NCI-H1694 treated with DMSO at 0.1 percent for 48 hours (cell line): ENCODE measurements around the gene APCDD1L.

Experiments
- DNase-seq: peaks from one replicate; lab custom pipeline; 2025; lab: John Stamatoyannopoulos, UW

Gene APCDD1L

GRCh38 chr20:58515233-58516212 lies at the start of gene APCDD1L:
APCDD1L (minus strand) TSS chr20:58515399; CDS start chr20:58514707, 692 bp downstream.
- DNase-seq = no peak

GRCh38 chr20:58559368-58559729 lies 44.1 kb upstream of the APCDD1L start:
- DNase-seq = no peak

GRCh38 chr20:58558486-58559367 lies 43.5 kb upstream of the APCDD1L start:
- no peak for DNase-seq

- DNase-seq = no peak
These were observed 42.6 kb upstream of the APCDD1L start for GRCh38 chr20:58557733-58558342.

- DNase-seq = no peak
These were observed 41.8 kb upstream of the APCDD1L start for GRCh38 chr20:58556961-58557360.

GRCh38 chr20:58555078-58555765 lies 40.0 kb upstream of the APCDD1L start:
- no peak for DNase-seq

- DNase-seq = no peak
These were observed 39.3 kb upstream of the APCDD1L start for GRCh38 chr20:58554541-58554940.

- DNase-seq = no peak
These were observed 38.6 kb upstream of the APCDD1L start for GRCh38 chr20:58553841-58554240.

GRCh38 chr20:58553166-58553696 lies 38.0 kb upstream of the APCDD1L start:
- no peak for DNase-seq

GRCh38 chr20:58552366-58552934 lies 37.3 kb upstream of the APCDD1L start:
- DNase-seq = no peak

- DNase-seq = no peak
These were observed 36.4 kb upstream of the APCDD1L start for GRCh38 chr20:58551631-58552030.

GRCh38 chr20:58550275-58551059 lies 35.3 kb upstream of the APCDD1L start:
- no peak for DNase-seq

- no peak for DNase-seq
These were observed 34.3 kb upstream of the APCDD1L start for GRCh38 chr20:58549231-58550209.

GRCh38 chr20:58547623-58548475 lies 32.6 kb upstream of the APCDD1L start:
- DNase-seq = no peak

- DNase-seq = no peak
These were observed 31.8 kb upstream of the APCDD1L start for GRCh38 chr20:58546756-58547622.

- DNase-seq = no peak
These were observed 31.2 kb upstream of the APCDD1L start for GRCh38 chr20:58546416-58546711.
